Activated T-helper 1 cell treated with anti-CD3 and anti-CD28 coated beads, Interleukin-12 subunit alpha, Interleukin-12 subunit beta, Interleukin-2, Interleukin-4 antibody, amounts not matched to agents 30 ng/mL and 10 ng/mL and 1 ng/mL, durations not matched to agents 14 hours and 24 hours and 36 hours (primary cell): ENCODE measurements around the gene SLC16A4. TPM values are rescaled to one million over a fixed set of nuclear protein-coding genes. Genes with fewer than 3 reads are reported as not detected.
"Not testable (repeated sequence)": the region's sequence is repeated elsewhere in the genome, so short reads cannot be mapped to it uniquely, and the experiment has no call there.

Source experiments
- DNase-seq: peaks from one replicate; pipeline ENCODE4 v3.0.0; 2021; ENCODE audit warnings: low spot score
- H3K27ac Mint-ChIP-seq: one replicate; pipeline ENCODE4 v1.8.0; 2021; ENCODE audit warnings: mild to moderate bottlenecking, mixed read lengths
- H3K27me3 Mint-ChIP-seq: one replicate; pipeline ENCODE4 v1.8.0; 2022; ENCODE audit warnings: mild to moderate bottlenecking, moderate library complexity, mixed read lengths; ENCODE audit not compliant: insufficient read depth
- H3K36me3 Mint-ChIP-seq: one replicate; pipeline ENCODE4 v1.8.0; 2021; ENCODE audit warnings: low read depth, mixed read lengths
- H3K4me1 Mint-ChIP-seq: one replicate; pipeline ENCODE4 v1.8.0; 2021; ENCODE audit warnings: low read depth, mixed read lengths
- H3K4me3 Mint-ChIP-seq: one replicate; pipeline ENCODE4 v1.8.0; 2021; ENCODE audit warnings: mild to moderate bottlenecking, moderate library complexity, mixed read lengths
- H3K9me3 Mint-ChIP-seq: one replicate; pipeline ENCODE4 v1.8.0; 2021; ENCODE audit warnings: mixed read lengths
- intact Hi-C: fragments of 100-400 bp; cut with micrococcal nuclease; formaldehyde crosslinking; loops from one replicate; pipeline ENCODE4 v1.15.1; 2024
- total RNA-seq: library from RNA; stranded (reverse); gene quantifications from 2 replicates; pipeline ENCODE4 v1.2.3, GENCODE V29; 2022

SLC16A4 gene
- 0.16 and 0.39 TPM in 2 replicates for total RNA-seq

DNA sequence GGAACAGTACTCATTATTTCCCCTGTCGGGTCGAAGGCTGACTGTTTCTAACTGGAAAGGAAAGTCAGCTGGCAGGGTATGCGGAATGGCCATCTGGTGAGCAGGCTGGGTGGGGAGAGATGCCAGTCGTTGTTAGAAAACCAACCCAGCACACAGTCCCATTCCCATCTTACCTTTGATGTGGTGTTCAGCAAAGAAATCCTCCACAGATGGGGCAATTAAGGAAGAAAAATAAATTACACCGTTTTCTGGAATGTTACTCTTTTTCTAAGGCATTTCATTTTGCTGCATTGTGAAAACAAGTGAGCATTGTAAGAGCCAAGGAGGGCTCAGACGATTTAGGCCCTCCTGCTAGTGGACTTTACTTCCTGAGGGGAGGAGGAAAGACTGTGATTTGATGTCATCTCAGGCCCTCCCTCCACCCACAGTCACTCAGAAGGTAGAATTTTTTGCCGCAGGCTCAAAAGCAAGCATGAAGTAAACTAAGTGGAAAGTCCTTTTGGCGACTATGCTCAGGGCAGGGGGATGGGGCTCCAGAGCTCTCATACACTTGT lies at the start of gene SLC16A4:
Gene SLC16A4 (minus strand): TSS at position 335 of the 554 bp plus-strand sequence. CDS start 1,703 bp downstream, outside the sequence.
- intact Hi-C loops, result no loop called here
- Mint-ChIP-seq H3K9me3 (no peaks in the 10 kb centered on the region), H3K36me3 (peaks cover 21% of the 10 kb centered on the region), H3K27ac (no peak within 1 kb of the TSS), H3K4me3 (no peak within 1 kb of the TSS), H3K27me3 (no peaks in the 10 kb centered on the region), H3K4me1 (peaks cover 6% of the 10 kb centered on the region)
- no peak for DNase-seq

- H3K4me1 Mint-ChIP-seq, H3K9me3 Mint-ChIP-seq, H3K27ac Mint-ChIP-seq, intact Hi-C loops, DNase-seq, H3K36me3 Mint-ChIP-seq, H3K4me3 Mint-ChIP-seq: not testable (repeated sequence)
- peaks cover 13% of the 10 kb centered on the region for H3K27me3 Mint-ChIP-seq
Observed at GRCh38 chr1:110439873-110440272, 49.0 kb upstream of the SLC16A4 start.

- no peak overlapping the region for H3K4me3 Mint-ChIP-seq
- no peaks in the 10 kb centered on the region for H3K9me3 Mint-ChIP-seq
- peaks cover 15% of the 10 kb centered on the region for H3K27me3 Mint-ChIP-seq
- H3K36me3 Mint-ChIP-seq, result no peaks in the 10 kb centered on the region
- no peaks in the 10 kb centered on the region for H3K4me1 Mint-ChIP-seq
- no peak overlapping the region for H3K27ac Mint-ChIP-seq
- DNase-seq, result no peak
- intact Hi-C loops, result no loop called here
Observed at GRCh38 chr1:110438893-110439292, 48.1 kb upstream of the SLC16A4 start.

GRCh38 chr1:110437645-110438299 lies 46.9 kb upstream of the SLC16A4 start:
- H3K27ac Mint-ChIP-seq, DNase-seq, H3K9me3 Mint-ChIP-seq, H3K4me1 Mint-ChIP-seq, H3K4me3 Mint-ChIP-seq, H3K36me3 Mint-ChIP-seq, intact Hi-C loops: not testable (repeated sequence)
- peaks cover 17% of the 10 kb centered on the region for H3K27me3 Mint-ChIP-seq

DNA sequence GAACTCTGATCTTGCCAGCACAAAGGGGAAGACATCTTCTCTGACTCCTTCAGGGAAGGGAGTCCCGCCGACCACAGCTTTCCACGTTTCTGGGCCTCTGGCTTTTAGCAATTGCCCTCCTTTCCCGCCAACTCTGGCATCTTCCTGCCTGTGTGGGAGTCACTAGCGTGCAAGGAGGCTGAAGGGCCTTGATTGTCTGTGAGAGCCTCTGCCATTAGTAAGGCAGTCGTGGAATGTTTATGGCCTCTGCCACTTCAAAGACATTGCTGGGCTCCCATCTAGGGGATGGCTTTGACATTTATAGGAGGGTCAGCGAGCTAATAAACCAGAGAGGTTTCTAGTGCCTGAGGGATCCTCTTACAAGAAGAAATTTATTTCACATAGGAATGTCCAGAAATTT lies 45.8 kb upstream of the SLC16A4 start:
- Mint-ChIP-seq H3K4me3 (no peak overlapping the region), H3K9me3 (no peaks in the 10 kb centered on the region), H3K4me1 (no peaks in the 10 kb centered on the region), H3K27ac (no peak overlapping the region), H3K27me3 (peaks cover 14% of the 10 kb centered on the region), H3K36me3 (no peaks in the 10 kb centered on the region)
- no peak for DNase-seq
- intact Hi-C loops, result no loop called here

- no peak overlapping the region for H3K27ac Mint-ChIP-seq
- intact Hi-C loops, result no loop called here
- no peaks in the 10 kb centered on the region for H3K9me3 Mint-ChIP-seq
- no peak for DNase-seq
- H3K36me3 Mint-ChIP-seq, result no peaks in the 10 kb centered on the region
- H3K4me3 Mint-ChIP-seq, result no peak overlapping the region
- peaks cover 13% of the 10 kb centered on the region for H3K27me3 Mint-ChIP-seq
- H3K4me1 Mint-ChIP-seq, result no peaks in the 10 kb centered on the region
Observed at GRCh38 chr1:110434946-110435345, 44.1 kb upstream of the SLC16A4 start.

- DNase-seq, result no peak
- intact Hi-C loops, result no loop called here
Observed at GRCh38 chr1:110433803-110434202, 43.0 kb upstream of the SLC16A4 start.

DNA sequence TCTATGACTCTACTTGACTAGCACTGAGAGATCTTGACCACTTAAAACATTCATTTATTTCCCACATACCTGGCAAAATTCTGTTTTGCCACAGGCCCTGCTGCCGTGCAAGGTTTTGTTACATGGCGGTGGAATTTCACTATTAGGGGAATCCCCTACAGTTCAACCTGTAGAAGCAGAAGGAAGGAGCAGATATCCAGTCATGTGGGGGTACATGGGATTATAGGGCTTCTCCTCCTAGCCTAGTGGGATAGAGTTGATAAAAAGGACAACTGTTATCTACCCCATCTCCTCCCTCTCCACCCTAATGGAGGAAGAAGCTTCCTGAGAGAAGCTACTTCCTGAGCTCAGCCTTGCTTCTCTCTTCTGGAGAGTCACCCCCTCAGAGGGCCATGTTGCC lies 42.4 kb upstream of the SLC16A4 start:
- no peak overlapping the region for H3K27ac Mint-ChIP-seq
- DNase-seq, result no peak
- peaks cover 13% of the 10 kb centered on the region for H3K27me3 Mint-ChIP-seq
- no peaks in the 10 kb centered on the region for H3K9me3 Mint-ChIP-seq
- H3K36me3 Mint-ChIP-seq, result no peaks in the 10 kb centered on the region
- intact Hi-C loops, result no loop called here
- no peak overlapping the region for H3K4me3 Mint-ChIP-seq
- no peaks in the 10 kb centered on the region for H3K4me1 Mint-ChIP-seq

More at GRCh38 chr1:110433803-110434202, 43.0 kb upstream of the SLC16A4 start:
- H3K27ac Mint-ChIP-seq, result no peak overlapping the region
- no peaks in the 10 kb centered on the region for H3K9me3 Mint-ChIP-seq
- H3K36me3 Mint-ChIP-seq, result no peaks in the 10 kb centered on the region
- peaks cover 13% of the 10 kb centered on the region for H3K27me3 Mint-ChIP-seq
- H3K4me1 Mint-ChIP-seq, result no peaks in the 10 kb centered on the region
- no peak overlapping the region for H3K4me3 Mint-ChIP-seq

- Mint-ChIP-seq H3K36me3 (no peaks in the 10 kb centered on the region), H3K4me1 (no peaks in the 10 kb centered on the region), H3K4me3 (no peak overlapping the region), H3K27me3 (peaks cover 12% of the 10 kb centered on the region), H3K9me3 (no peaks in the 10 kb centered on the region), H3K27ac (no peak overlapping the region)
- no peak for DNase-seq
- intact Hi-C loops, result no loop called here
Observed at GRCh38 chr1:110430901-110431300, 40.1 kb upstream of the SLC16A4 start.

GRCh38 chr1:110430366-110430765 lies 39.5 kb upstream of the SLC16A4 start:
- intact Hi-C loops, result no loop called here
- H3K4me1 Mint-ChIP-seq, result no peaks in the 10 kb centered on the region
- no peaks in the 10 kb centered on the region for H3K36me3 Mint-ChIP-seq
- no peak for DNase-seq
- peaks cover 10% of the 10 kb centered on the region for H3K27me3 Mint-ChIP-seq
- no peaks in the 10 kb centered on the region for H3K9me3 Mint-ChIP-seq
- no peak overlapping the region for H3K4me3 Mint-ChIP-seq
- H3K27ac Mint-ChIP-seq, result no peak overlapping the region

- peaks cover 6% of the 10 kb centered on the region for H3K27me3 Mint-ChIP-seq
- no peaks in the 10 kb centered on the region for H3K4me1 Mint-ChIP-seq
- no peaks in the 10 kb centered on the region for H3K36me3 Mint-ChIP-seq
- no peaks in the 10 kb centered on the region for H3K9me3 Mint-ChIP-seq
- intact Hi-C loops, result no loop called here
- DNase-seq, result no peak
- no peak overlapping the region for H3K4me3 Mint-ChIP-seq
- H3K27ac Mint-ChIP-seq, result no peak overlapping the region
Observed at GRCh38 chr1:110428946-110429345, 38.1 kb upstream of the SLC16A4 start.

DNA sequence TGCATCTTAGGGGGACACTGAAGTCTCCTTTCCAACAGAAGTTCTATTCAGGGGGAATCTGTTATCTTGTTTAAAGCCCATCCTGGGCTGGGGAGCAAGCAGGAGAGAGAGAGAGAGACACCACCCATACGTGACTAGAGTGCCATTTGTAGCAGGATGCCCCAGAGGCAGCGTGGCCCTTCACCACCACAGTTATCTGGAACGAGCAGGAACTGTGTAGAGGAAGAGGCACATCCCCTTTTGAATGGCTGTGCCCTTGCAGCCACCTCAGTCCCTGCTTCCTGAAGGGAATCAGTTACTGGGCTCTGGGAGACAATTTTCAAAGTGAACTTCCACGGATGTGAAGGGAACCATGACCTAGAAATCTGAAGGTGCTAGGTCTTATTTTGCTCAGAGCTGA lies 36.0 kb upstream of the SLC16A4 start:
- Mint-ChIP-seq H3K9me3 (no peaks in the 10 kb centered on the region), H3K4me1 (no peaks in the 10 kb centered on the region), H3K36me3 (no peaks in the 10 kb centered on the region), H3K4me3 (no peak overlapping the region), H3K27ac (no peak overlapping the region), H3K27me3 (peaks cover 7% of the 10 kb centered on the region)
- intact Hi-C loops, result no loop called here
- no peak for DNase-seq

DNA sequence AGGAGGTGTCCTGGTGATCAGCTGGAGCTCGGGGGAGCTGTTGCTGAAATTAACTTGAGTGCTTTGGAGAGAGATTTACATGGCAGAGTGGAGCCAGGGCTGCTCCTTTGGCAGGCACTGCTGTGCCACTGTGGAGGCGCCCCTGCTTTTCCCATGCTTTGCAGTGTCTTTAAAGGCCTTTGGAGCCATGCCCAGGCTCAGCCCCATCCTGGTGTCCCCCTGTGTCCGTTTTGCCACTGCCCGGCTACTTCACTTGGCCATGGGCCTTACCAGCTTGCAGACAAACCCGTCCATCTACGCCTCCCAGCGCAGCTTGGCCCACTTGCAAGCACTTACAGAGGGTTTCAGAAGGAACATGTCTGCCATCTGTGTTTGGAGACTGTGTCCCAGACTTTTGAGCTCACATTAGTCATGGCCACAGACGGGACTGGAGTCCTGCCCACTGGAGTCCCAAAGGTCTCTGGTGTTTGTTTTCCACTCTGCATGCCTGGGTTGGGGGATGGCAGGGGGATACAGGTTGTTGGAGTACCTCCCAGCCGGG lies 34.9 kb upstream of the SLC16A4 start:
- DNase-seq, result no peak
- Mint-ChIP-seq H3K4me3 (no peak overlapping the region), H3K4me1 (peaks cover 7% of the 10 kb centered on the region), H3K9me3 (no peaks in the 10 kb centered on the region), H3K27ac (no peak overlapping the region), H3K27me3 (peaks cover 5% of the 10 kb centered on the region), H3K36me3 (no peaks in the 10 kb centered on the region)
- intact Hi-C loops, result no loop called here
